ENCODE data around the gene IMMP2L. TPM values are rescaled to one million over a fixed set of nuclear protein-coding genes. Genes with fewer than 3 reads are reported as not detected.
"Not testable (repeated sequence)": the region's sequence is repeated elsewhere in the genome, so short reads cannot be mapped to it uniquely, and the experiment has no call there.

Gene IMMP2L
- total RNA-seq, 1 experiment from 2014 or later, result 8.6 TPM

DNA sequence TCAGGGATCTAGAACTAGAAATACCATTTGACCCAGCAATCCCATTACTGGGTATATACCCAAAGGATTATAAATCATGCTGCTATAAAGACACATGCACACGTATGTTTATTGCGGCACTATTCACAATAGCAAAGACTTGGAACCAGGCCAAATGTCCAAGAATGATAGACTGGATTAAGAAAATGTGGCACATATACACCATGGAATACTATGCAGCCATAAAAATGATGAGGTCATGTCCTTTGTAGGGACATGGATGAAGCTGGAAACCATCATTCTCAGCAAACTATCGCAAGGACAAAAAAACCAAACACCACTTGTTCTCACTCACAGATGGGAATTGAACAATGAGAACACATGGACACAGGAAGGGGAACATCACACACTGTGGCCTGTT, 96.5 kb downstream of the IMMP2L start:
- H3K9me3 ChIP-seq (ENCODE audit: low read length); H3K36me3 ChIP-seq (ENCODE audit: low read depth, low read length); H3K4me1 ChIP-seq (ENCODE audit: insufficient read depth, low read length); intact Hi-C loops (cut with micrococcal nuclease); H3K4me2 ChIP-seq (ENCODE audit: low read length); H3K9ac ChIP-seq (ENCODE audit: low read length); POLR2A ChIA-PET (ENCODE audit: unreplicated experiment); CTCF ChIA-PET; H3K4me3 ChIP-seq (ENCODE audit: low read length); H3K27ac ChIP-seq (ENCODE audit: low read length); H3K79me2 ChIP-seq (ENCODE audit: low read length); H3F3A ChIP-seq (ENCODE audit: low read length, unreplicated experiment); DNase-seq; H3K9me2 ChIP-seq (replicated peaks; ENCODE audit: low read length); H4K20me1 ChIP-seq (ENCODE audit: low read length); H3K27me3 ChIP-seq (ENCODE audit: low read length); BruUV-seq (replicated peaks); ATAC-seq; H2AFZ ChIP-seq (ENCODE audit: low read length): not testable (repeated sequence)

DNA sequence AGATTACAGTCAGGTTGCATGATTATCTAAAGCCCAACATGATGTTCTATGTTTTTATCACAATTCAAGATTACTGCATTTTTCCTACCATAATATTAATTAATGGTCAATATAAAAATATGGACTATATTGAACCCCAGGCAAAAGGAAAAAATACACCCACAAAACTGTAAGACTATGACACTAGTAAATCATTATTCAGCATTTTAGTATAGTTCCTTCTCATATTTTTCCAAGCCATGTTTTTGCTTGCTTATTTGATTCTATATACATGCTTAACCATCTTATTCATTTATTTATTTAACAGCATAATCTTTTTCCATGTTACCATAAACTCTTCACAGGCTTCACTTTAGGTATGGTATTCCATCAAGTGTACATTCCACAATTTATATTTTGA, 101.6 kb downstream of the IMMP2L start:
- POLR2A ChIA-PET (ENCODE audit: unreplicated experiment), result no interaction called here
- no peaks in the 10 kb centered on the region for H3K36me3 ChIP-seq (ENCODE audit: low read depth, low read length)
- no peak overlapping the region for H3K4me2 ChIP-seq (ENCODE audit: low read length)
- H4K20me1 ChIP-seq (ENCODE audit: low read length), result no peaks in the 10 kb centered on the region
- no peak overlapping the region for H3K27ac ChIP-seq (ENCODE audit: low read length)
- H3K79me2 ChIP-seq (ENCODE audit: low read length), result no peaks in the 10 kb centered on the region
- no peaks in the 10 kb centered on the region for H3F3A ChIP-seq (ENCODE audit: low read length, unreplicated experiment)
- H2AFZ ChIP-seq (ENCODE audit: low read length), result no peak overlapping the region
- CTCF ChIA-PET, result no interaction called here
- intact Hi-C loops (cut with micrococcal nuclease), result no loop called here
- no TSS peak for BruUV-seq (replicated peaks)
- no peak for DNase-seq
- no peak overlapping the region for H3K9ac ChIP-seq (ENCODE audit: low read length)
- no peaks in the 10 kb centered on the region for H3K9me3 ChIP-seq (ENCODE audit: low read length)
- H3K27me3 ChIP-seq (ENCODE audit: low read length), result no peaks in the 10 kb centered on the region
- H3K4me1 ChIP-seq (ENCODE audit: insufficient read depth, low read length), result no peaks in the 10 kb centered on the region
- no peak for ATAC-seq
- no peak for TF ChIP-seq EZH2 (IDR thresholded peaks at IDR 0.05; ENCODE audit: low read length, unreplicated experiment)
- TF ChIP-seq, protein P1, sequence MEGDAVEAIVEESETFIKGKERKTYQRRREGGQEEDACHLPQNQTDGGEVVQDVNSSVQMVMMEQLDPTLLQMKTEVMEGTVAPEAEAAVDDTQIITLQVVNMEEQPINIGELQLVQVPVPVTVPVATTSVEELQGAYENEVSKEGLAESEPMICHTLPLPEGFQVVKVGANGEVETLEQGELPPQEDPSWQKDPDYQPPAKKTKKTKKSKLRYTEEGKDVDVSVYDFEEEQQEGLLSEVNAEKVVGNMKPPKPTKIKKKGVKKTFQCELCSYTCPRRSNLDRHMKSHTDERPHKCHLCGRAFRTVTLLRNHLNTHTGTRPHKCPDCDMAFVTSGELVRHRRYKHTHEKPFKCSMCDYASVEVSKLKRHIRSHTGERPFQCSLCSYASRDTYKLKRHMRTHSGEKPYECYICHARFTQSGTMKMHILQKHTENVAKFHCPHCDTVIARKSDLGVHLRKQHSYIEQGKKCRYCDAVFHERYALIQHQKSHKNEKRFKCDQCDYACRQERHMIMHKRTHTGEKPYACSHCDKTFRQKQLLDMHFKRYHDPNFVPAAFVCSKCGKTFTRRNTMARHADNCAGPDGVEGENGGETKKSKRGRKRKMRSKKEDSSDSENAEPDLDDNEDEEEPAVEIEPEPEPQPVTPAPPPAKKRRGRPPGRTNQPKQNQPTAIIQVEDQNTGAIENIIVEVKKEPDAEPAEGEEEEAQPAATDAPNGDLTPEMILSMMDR (conservative IDR thresholded peaks at IDR 0.05; ENCODE audit: low read depth, low read length), result no peak
- TF ChIP-seq EZH2phosphoT487 (IDR thresholded peaks at IDR 0.05; ENCODE audit: borderline replicate concordance, low read length), result no peak
- H3K9me2 ChIP-seq (replicated peaks; ENCODE audit: low read length), result no peaks in the 10 kb centered on the region
- no peak overlapping the region for H3K4me3 ChIP-seq (ENCODE audit: low read length)

DNA sequence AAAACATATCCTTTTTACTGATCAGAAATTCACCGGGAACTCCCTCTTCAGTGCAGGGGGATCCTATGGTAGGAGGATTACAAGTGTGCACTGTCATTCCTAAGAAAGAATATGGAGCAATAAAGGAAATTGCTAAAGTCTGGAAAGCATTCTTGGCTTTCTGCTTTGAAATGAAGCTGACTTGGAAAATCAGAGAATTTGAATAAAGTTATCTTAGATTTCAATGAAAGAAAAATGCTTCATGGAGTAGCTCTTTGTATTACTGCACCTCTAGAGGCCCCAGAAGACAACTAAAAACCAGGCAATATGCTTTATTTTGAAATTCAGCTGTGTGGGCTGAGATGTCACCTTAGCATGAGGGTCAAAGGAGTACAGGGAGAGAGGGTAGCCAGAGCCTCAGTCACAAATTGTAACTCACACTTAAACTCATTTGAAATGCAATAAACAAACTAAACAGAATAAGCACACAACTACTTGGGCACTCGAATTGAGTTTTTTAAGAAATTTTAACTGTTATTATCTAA, 102.5 kb downstream of the IMMP2L start:
- ChIA-PET POLR2A (ENCODE audit: unreplicated experiment) (no interaction called here), CTCF (no interaction called here)
- no peaks in the 10 kb centered on the region for H3K36me3 ChIP-seq (ENCODE audit: low read depth, low read length)
- no peaks in the 10 kb centered on the region for H3K27me3 ChIP-seq (ENCODE audit: low read length)
- H3K9ac ChIP-seq (ENCODE audit: low read length), result no peak overlapping the region
- ATAC-seq, result no peak
- H3K4me1 ChIP-seq (ENCODE audit: insufficient read depth, low read length), result no peaks in the 10 kb centered on the region
- TF ChIP-seq, protein P1 (conservative IDR thresholded peaks at IDR 0.05; ENCODE audit: low read depth, low read length), result no peak
- TF ChIP-seq EZH2phosphoT487 (IDR thresholded peaks at IDR 0.05; ENCODE audit: borderline replicate concordance, low read length) (no peak), EZH2 (IDR thresholded peaks at IDR 0.05; ENCODE audit: low read length, unreplicated experiment) (no peak)
- intact Hi-C loops (cut with micrococcal nuclease), result no loop called here
- no peak for DNase-seq
- H3K9me3 ChIP-seq (ENCODE audit: low read length), result no peaks in the 10 kb centered on the region
- H3K4me3 ChIP-seq (ENCODE audit: low read length), result no peak overlapping the region
- BruUV-seq (replicated peaks), result no TSS peak
- no peaks in the 10 kb centered on the region for H3F3A ChIP-seq (ENCODE audit: low read length, unreplicated experiment)
- H3K79me2 ChIP-seq (ENCODE audit: low read length), result no peaks in the 10 kb centered on the region
- H3K4me2 ChIP-seq (ENCODE audit: low read length), result no peak overlapping the region
- no peaks in the 10 kb centered on the region for H4K20me1 ChIP-seq (ENCODE audit: low read length)
- no peak overlapping the region for H2AFZ ChIP-seq (ENCODE audit: low read length)
- no peaks in the 10 kb centered on the region for H3K9me2 ChIP-seq (replicated peaks; ENCODE audit: low read length)
- H3K27ac ChIP-seq (ENCODE audit: low read length), result no peak overlapping the region
